EL (cell line): ENCODE results near the gene BCAS3.
"Not testable (repeated sequence)": the region's sequence is repeated elsewhere in the genome, so short reads cannot be mapped to it uniquely, and the experiment has no call there.

ENCODE experiments used
- DNase-seq: peaks from one replicate; pipeline ENCODE4 v3.0.0-alpha.2; 2016

Gene BCAS3

GRCh38 chr17:60804831-60805230 is 127.2 kb downstream of the BCAS3 start:
- DNase-seq = no peak

DNA sequence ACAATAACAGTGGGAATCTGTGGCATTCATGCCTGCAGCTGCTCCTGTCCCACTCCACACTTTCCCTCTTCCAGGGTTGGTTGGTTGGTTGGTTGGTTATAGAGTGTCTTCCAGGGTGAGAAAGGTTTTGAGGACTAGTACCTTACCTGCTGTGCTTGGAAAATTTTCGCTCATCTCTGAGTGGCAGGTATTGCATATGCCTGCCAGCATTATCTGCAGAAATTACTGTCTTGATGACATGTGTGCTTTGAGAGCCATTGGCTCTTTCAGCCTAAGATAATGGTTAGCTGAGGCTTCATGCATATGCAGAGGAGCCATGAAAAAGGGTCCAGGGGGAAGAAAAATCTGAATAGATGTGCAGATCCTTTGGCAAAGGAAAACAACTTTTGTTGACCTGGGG is 131.8 kb downstream of the BCAS3 start:
- DNase-seq = no peak

DNA sequence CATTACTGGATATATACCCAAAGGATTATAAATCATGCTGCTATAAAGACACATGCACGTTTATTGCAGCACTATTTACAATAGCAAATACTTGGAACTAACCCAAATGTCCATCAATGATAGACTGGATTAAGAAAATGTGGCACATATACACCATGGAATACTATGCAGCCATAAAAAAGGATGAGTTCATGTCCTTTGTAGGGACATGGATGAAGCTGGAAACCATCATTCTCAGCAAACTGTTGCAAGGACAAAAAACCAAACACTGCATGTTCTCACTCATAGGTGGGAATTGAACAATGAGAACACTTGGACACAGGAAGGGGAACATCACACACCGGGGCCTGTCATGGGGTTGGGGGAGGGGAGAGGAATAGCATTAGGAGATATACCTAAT is 137.3 kb downstream of the BCAS3 start:
- DNase-seq = not testable (repeated sequence)

- DNase-seq = peak; percentile 70
Measured at GRCh38 chr17:60817192-60817591, 139.5 kb downstream of the BCAS3 start.

DNA sequence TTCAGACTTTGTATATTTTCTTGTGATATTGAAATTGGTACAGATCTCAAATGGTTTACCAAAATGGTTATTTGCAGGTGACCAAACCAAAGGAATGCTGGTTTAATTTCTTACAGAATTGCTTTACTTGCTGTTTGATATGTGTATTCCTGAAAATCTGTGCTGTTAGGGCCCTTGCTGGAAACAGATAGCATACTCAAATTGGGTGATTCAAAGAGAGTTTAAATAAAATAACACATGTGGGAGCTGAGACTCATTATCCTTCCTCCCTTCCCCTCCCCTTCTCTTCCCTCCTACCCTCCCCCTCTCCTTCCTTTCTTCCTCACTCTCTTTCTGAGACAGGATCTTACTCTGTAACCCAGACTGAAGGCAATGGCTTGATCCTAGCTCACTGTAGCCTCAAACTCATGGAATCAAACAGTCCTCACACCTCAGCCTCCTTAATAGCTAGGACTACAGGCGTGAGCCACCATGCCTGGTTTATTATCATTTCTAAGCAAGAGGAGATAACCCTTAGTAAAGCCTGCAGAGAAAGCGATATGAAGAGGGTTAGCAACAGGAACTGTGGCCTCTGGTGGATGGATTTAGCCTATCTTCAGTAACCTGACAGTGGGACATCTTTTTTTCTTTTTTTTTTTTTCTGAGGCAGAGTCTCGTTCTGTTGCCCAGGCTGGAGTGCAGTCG is 141.9 kb downstream of the BCAS3 start:
- DNase-seq = no peak

DNA sequence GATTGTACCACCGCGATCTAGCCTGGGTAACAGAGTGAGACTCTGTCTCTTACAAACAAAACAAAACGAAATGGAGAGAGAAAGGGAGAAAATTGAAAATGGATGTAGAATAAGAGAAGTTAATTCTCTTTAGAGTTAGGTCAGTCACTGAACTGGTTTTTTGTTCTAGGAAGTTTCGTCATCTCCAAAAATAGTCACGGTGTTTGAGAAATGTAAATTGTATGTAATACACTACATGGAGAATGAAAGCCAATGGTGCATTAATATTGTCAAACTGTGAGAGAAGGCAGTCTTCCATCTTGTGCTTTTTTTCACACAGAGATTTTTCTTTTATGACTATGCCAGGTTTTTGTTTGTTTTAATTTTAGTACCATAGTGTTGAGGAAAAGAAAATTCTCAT is 145.9 kb downstream of the BCAS3 start:
- no peak for DNase-seq

- no peak for DNase-seq
Measured at GRCh38 chr17:60825351-60825750, 147.7 kb downstream of the BCAS3 start.

DNA sequence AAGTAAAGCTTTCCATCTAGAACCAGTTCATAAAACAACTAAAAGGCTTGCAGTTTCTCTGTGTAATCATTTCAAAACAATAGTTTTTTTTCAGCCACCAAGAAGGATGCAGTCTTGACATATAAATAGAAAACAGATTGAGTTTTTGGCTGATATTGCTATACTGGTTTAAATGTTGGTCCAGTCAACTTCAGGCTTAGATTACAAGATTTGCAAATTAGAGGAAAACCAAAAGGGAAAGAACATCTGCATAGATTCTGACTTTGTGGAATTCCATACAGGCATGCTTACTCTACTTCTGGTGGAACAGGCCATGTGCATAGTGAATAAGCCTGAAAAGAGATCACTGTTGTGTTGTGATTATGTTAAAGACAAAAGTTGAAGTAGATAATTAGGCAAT is 150.3 kb downstream of the BCAS3 start:
- DNase-seq = no peak

DNA sequence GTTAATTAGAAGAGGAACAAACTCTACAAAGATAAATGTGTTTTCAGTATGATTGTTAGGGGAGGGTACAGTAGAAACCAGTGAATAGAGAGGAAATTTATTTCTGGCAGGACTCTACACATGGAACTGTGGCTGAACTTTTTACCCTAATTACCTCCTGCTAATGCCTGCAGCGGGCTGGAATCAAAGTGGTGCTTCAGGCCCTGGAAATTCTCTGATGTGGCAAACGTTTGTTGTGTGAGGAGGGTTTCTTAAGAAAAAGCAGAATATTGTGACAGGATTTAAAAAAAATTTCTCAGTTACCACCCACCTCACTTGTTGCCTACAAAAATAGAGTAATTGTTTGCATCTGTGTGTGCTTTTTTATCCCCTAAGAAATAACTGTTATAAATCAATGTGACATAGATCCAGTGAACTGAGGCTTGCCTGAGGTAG is 154.5 kb downstream of the BCAS3 start:
- no peak for DNase-seq

GRCh38 chr17:60832631-60833030 is 155.0 kb downstream of the BCAS3 start:
- DNase-seq = no peak

DNA sequence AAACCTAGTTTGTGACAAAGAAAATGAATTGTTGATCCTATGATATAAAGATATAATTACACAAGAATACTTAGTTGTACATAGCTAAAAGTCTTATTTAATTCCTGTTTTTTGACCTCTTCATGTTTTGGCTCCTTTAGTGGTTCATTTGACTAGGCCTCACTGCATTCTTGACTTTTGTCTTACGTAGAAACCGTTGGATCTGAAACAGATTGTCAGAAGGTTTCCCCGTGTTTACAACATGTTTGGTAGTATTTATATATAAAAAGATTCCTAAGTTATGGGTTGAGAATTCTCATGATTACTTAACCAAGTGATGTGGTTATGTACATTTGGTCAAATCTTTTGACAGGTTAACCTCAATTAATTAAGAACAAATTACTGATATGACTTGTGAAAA is 162.8 kb downstream of the BCAS3 start:
- DNase-seq = no peak

- no peak for DNase-seq
Measured at GRCh38 chr17:60845012-60845411, 167.4 kb downstream of the BCAS3 start.

DNA sequence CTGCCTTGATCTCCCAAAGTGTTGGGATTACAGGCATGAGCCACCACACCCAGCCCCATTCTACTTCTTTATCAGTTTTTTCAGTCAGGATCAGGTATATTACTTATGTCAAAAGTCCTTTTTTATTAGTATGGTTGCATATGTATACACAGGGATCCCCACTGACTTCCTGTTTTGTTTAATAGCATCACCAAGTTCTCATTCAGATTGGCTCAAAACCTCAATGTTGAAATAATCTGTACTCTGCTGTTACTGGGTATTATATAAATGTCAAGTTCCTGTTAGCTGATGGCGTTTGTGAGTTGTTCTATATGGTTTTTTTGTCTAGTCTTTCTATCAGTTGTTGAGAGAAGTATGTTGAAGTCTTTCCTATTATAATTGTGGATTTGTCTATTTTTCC is 168.5 kb downstream of the BCAS3 start:
- DNase-seq = no peak

GRCh38 chr17:60851181-60851580 is 173.5 kb downstream of the BCAS3 start:
- DNase-seq = no peak

DNA sequence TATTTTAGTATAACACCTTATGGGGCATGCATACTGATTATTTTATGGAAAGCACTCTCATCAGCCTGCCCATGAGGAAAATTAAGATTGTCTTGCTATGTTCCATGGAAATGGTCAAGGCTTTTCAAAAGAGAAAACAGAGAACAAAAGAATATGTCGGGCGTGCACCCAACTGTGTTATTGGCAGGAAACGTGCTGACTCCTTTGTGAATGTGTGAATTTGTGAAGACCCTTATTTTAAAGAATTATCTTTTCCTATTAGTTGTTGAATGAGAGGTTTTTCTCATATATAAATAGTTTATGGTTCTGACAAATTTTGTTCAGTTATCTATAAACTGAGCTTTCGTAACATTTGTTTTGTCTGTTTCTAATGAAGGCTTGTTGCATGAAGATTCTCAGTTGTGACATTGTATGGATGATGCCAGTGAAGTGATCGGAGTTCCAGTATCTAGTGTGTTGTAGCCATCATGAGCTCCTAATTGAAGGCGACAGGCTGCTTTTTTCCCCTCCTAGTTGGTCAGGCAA is 180.0 kb downstream of the BCAS3 start:
- no peak for DNase-seq

DNA sequence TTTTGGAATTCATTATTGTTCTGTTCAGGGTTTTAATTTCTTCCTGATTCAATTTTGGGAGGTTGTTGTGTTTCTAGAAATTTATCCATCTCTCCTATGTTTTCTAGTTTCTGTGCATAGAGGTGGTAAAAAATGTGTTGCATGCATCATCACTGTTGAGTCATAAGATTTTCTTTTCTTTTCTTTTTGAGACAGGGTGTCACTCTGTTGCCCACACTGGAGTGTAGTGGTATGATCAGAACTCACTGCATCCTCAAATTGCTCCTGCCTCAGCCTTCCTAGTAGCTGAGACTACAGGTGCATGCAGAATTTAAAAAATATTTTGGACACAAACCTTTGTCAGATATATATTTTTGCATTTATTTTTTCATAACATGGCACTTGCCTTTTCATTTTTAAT is 184.8 kb downstream of the BCAS3 start:
- no peak for DNase-seq

- DNase-seq = peak; percentile 9
Measured at GRCh38 chr17:60863892-60864707, 186.4 kb downstream of the BCAS3 start.

- DNase-seq = no peak
Measured at GRCh38 chr17:60864708-60865005, 187.0 kb downstream of the BCAS3 start.

- DNase-seq = no peak
Measured at GRCh38 chr17:60874772-60875171, 197.1 kb downstream of the BCAS3 start.

GRCh38 chr17:60886731-60887613 is 209.3 kb downstream of the BCAS3 start:
- not testable (repeated sequence) for DNase-seq

- no peak for DNase-seq
Measured at GRCh38 chr17:60887614-60888028, 210.0 kb downstream of the BCAS3 start.

DNA sequence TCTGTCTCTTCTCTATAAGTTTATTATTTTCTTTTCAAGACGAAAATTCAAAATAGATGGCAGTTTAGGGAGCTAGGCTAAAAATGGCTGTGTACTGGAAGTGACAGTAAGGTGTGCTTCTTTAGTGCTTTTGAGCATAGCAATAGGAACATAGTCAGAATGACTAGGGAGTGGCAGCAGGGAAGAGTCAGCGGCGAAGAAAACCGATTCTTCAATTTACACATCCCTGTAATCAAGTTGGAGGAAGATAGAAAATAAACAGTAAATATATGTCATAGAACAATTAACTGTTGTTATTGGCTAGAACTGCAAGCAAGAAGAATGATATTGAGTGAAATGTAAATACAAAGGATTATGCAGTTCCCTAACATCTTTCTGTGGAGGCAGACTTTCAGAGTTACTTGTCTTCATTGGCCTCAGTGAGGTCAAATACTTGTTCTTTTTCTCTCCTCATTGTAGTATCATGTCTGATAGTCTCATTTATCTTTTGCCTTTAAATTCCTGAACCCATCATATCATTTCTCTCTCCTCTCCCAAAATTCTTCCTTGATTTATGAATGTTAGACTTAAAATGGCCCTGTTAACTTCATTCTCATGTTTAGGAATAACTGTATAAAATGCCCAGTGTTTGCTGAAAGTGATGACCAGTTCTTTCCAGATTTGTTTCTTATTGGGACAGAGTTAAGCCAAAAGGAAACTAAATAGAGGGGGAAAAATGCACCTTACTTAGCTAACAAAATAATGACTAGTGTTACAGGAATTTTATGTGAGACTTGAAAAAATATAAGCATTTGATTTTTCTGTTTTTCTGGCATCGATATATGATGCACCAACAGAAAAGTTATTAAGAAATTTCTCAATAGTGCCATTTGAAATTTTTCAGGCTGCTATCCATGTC is 211.4 kb downstream of the BCAS3 start:
- no peak for DNase-seq
